Loucy (cell line): ENCODE measurements around the gene PODNL1.
A peak's percentile ranks its signal among the peaks of the same experiment; 100 is the strongest.

Experiments
- H2AFZ ChIP-seq: fragments of 200-600 bp; sonication (generic); 2 replicates; pipeline ENCODE4 v1.6.0; 2016; ENCODE audit warnings: antibody characterized with exemption, mild to moderate bottlenecking, low read length, moderate library complexity
- H3F3A ChIP-seq: fragments of 200-600 bp; 2 replicates; pipeline ENCODE4 v1.6.0; 2016; ENCODE audit warnings: antibody characterized with exemption, low read depth, mild to moderate bottlenecking
- H3K27me3 ChIP-seq: fragments of 200-600 bp; sonication (generic); 2 replicates; pipeline ENCODE4 v1.6.1; 2014; ENCODE audit warnings: low read length, mild to moderate bottlenecking; ENCODE audit not compliant: insufficient read depth, poor library complexity, severe bottlenecking
- H3K36me3 ChIP-seq: fragments of 200-600 bp; sonication (generic); 2 replicates; pipeline ENCODE4 v1.6.1; 2016; ENCODE audit warnings: low read length; ENCODE audit not compliant: insufficient read depth
- H3K4me1 ChIP-seq: fragments of 200-600 bp; sonication (generic); 2 replicates; pipeline ENCODE4 v1.5.1; 2014; ENCODE audit warnings: low read length, mild to moderate bottlenecking; ENCODE audit not compliant: insufficient read depth, poor library complexity, severe bottlenecking
- H3K4me2 ChIP-seq: fragments of 200-600 bp; sonication (generic); 2 replicates; pipeline ENCODE4 v1.6.0; 2014; ENCODE audit warnings: antibody characterized with exemption, low read length, low read depth, mild to moderate bottlenecking; ENCODE audit not compliant: poor library complexity, severe bottlenecking
- H3K4me3 ChIP-seq: fragments of 200-600 bp; sonication (generic); 2 replicates; pipeline ENCODE4 v1.5.1; 2014; ENCODE audit warnings: low read length, mild to moderate bottlenecking, mixed read lengths; ENCODE audit not compliant: poor library complexity, severe bottlenecking
- H3K79me2 ChIP-seq: fragments of 200-600 bp; sonication (generic); 2 replicates; pipeline ENCODE4 v1.6.1; 2014; ENCODE audit warnings: low read length; ENCODE audit not compliant: insufficient read depth
- H3K9ac ChIP-seq: fragments of 200-600 bp; sonication (generic); 2 replicates; pipeline ENCODE4 v1.6.0; 2014; ENCODE audit warnings: mild to moderate bottlenecking, low read depth, low read length, moderate library complexity; ENCODE audit not compliant: poor library complexity, severe bottlenecking
- H3K9me2 ChIP-seq: fragments of 200-600 bp; sonication (generic); replicated peaks from 2 replicates; pipeline ENCODE4 v1.6.1; 2016; ENCODE audit warnings: low read depth, low read length, mixed read lengths
- H3K9me3 ChIP-seq: fragments of 200-600 bp; sonication (generic); 2 replicates; pipeline ENCODE4 v1.6.1; 2014; ENCODE audit warnings: mild to moderate bottlenecking, antibody characterized with exemption, low read length, low read depth; ENCODE audit not compliant: insufficient read depth
- H4K20me1 ChIP-seq: fragments of 200-600 bp; sonication (generic); 2 replicates; pipeline ENCODE4 v1.6.0; 2014; ENCODE audit warnings: antibody characterized with exemption, low read length, mild to moderate bottlenecking; ENCODE audit not compliant: insufficient read depth, poor library complexity, severe bottlenecking
- EZH2phosphoT487 ChIP-seq: fragments of 200-600 bp; IDR thresholded peaks from 2 replicates; pipeline ENCODE4 v1.6.1; 2018; ENCODE audit warnings: antibody characterized with exemption, mild to moderate bottlenecking, moderate library complexity, borderline replicate concordance
- TF ChIP-seq, protein P1 (sequence below): fragments of 200-600 bp; sonication (generic); conservative IDR thresholded peaks from 2 replicates; pipeline ENCODE4 v1.5.1; 2014; ENCODE audit warnings: mild to moderate bottlenecking, antibody characterized with exemption, low read length

The PODNL1 gene

DNA sequence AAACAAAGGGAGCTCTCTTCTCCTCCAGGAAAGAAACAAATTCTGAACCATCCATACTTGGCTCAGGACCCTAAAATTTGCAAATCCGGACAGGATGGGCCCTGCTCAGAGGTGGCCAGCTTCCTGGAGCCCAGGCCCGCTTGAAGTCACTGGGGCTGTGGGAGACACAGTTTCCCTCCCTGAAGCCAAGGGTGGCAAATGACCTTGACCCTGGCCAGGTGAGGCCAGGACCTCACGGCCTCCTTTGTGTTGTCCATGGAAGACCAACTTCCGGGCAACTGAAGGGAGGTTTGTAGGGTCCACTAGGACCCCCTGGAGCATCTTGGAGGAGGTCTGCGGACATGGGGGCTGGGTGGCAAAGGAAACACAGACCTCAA, 55.8 kb downstream of the PODNL1 start:
- peak overlapping the region; percentile 72 for H3K9ac ChIP-seq
- H3K4me3 ChIP-seq: peak overlapping the region; percentile 68
- H3K9me3 ChIP-seq: no peaks in the 10 kb centered on the region
- peak overlapping the region; percentile 79 for H3K4me2 ChIP-seq
- peaks cover 38% of the 10 kb centered on the region for H3K4me1 ChIP-seq
- H3K79me2 ChIP-seq: no peaks in the 10 kb centered on the region; the same call in 1 of the 2 replicates
- no peak overlapping the region for H2AFZ ChIP-seq
- H3K27me3 ChIP-seq: no peaks in the 10 kb centered on the region
- H4K20me1 ChIP-seq: no peaks in the 10 kb centered on the region
- H3F3A ChIP-seq: no peaks in the 10 kb centered on the region
- no peak for TF ChIP-seq EZH2phosphoT487
- TF ChIP-seq, protein P1, sequence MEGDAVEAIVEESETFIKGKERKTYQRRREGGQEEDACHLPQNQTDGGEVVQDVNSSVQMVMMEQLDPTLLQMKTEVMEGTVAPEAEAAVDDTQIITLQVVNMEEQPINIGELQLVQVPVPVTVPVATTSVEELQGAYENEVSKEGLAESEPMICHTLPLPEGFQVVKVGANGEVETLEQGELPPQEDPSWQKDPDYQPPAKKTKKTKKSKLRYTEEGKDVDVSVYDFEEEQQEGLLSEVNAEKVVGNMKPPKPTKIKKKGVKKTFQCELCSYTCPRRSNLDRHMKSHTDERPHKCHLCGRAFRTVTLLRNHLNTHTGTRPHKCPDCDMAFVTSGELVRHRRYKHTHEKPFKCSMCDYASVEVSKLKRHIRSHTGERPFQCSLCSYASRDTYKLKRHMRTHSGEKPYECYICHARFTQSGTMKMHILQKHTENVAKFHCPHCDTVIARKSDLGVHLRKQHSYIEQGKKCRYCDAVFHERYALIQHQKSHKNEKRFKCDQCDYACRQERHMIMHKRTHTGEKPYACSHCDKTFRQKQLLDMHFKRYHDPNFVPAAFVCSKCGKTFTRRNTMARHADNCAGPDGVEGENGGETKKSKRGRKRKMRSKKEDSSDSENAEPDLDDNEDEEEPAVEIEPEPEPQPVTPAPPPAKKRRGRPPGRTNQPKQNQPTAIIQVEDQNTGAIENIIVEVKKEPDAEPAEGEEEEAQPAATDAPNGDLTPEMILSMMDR: no peak
- H3K9me2 ChIP-seq: no peaks in the 10 kb centered on the region
- no peaks in the 10 kb centered on the region for H3K36me3 ChIP-seq

DNA sequence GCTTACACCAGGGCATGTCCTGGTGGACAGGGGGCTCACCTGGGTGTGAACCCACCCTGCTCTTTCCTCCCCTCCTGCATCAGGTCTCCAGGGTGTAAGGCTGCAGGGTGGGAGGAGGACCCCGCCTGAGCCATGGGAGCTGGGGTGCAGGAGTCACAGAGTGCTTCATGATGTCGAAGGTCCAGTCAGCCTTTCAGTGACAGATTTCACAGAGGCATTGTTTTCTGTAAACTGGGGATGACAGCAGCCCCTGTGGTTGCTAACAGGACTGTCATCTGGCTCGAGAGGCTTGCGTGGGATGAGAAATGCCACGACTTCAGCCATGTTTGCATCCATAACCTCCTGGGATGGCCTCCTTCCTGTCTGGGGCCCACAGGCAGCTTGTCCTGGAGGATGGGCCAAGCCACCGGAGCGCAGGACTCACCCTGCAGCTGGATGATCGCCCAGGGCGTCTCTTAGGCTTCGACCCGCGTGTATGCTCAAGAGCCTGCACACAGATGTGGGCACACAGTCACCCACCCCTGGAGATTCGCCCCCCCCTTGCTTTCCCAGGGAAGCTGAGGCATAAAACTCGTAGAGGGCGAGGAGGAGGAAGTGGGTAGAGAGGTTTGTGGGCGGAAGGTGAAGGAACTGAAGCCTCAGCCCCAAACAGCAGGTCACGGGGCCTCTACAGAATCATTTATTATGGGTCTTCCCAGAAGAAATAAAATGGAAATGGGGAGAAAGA, 56.4 kb downstream of the PODNL1 start:
- Histone ChIP-seq H3F3A (no peaks in the 10 kb centered on the region), H2AFZ (no peak overlapping the region), H3K9me3 (no peaks in the 10 kb centered on the region), H3K9me2 (no peaks in the 10 kb centered on the region), H3K79me2 (no peaks in the 10 kb centered on the region; the same call in 1 of the 2 replicates), H3K4me1 (peaks cover 38% of the 10 kb centered on the region), H3K36me3 (no peaks in the 10 kb centered on the region), H3K9ac (peak overlapping the region; percentile 72), H4K20me1 (no peaks in the 10 kb centered on the region), H3K4me3 (peak overlapping the region; percentile 68), H3K27me3 (no peaks in the 10 kb centered on the region), H3K4me2 (peak overlapping the region; percentile 79)
- TF ChIP-seq, protein P1: no peak
- no peak for TF ChIP-seq EZH2phosphoT487

DNA sequence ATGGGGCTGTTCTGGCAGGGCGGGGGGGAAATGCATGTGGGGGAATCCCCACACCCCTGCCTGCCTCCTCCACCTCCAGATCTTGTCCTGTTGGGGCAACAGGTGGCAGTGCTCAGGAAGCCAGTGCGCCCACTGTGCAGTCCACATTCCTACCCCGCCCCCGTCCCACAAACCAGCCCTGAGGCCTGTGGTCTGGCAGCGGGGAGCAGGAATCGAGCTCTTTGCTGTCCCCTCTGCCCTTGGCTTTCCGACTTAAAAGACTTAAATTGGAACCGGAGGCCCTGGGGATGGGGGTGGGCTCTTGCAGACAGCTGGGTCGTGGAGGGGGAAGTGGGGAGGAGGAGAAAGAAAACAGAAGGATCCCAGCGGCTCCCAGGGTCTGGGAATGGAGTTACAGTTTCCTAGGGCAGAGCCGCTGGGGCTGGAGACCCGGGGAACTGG, 56.9 kb downstream of the PODNL1 start:
- Histone ChIP-seq H3K79me2 (no peaks in the 10 kb centered on the region; the same call in 1 of the 2 replicates), H3K9ac (peak overlapping the region; percentile 72), H3K27me3 (no peaks in the 10 kb centered on the region), H3K4me3 (peak overlapping the region; percentile 68), H3K9me3 (no peaks in the 10 kb centered on the region), H2AFZ (no peak overlapping the region), H4K20me1 (no peaks in the 10 kb centered on the region), H3K9me2 (no peaks in the 10 kb centered on the region), H3K36me3 (no peaks in the 10 kb centered on the region), H3F3A (no peaks in the 10 kb centered on the region), H3K4me1 (peaks cover 38% of the 10 kb centered on the region), H3K4me2 (peak overlapping the region; percentile 79)
- TF ChIP-seq EZH2phosphoT487: no peak
- TF ChIP-seq, protein P1: 0 out of 2 replicates have a peak, but pooled peaks have one; percentile 21
